Measurements from ENCODE around the gene DGKH. TPM values are rescaled to one million over a fixed set of nuclear protein-coding genes. Genes with fewer than 3 reads are reported as not detected.

DGKH gene
- total and polyA plus RNA-seq, 2 donors (not counting 1 experiment from before 2014, with no cell fraction given), result 0.06 to 0.67 TPM

GRCh38 chr13:42027286-42027685 lies 21.2 kb upstream of the DGKH start:
- DNase-seq, result no peak
- Histone ChIP-seq H3K27me3 (replicated peaks in 1 of 4; ENCODE audit: control extremely low read depth in 1 of 4, control insufficient read depth in 3 of 4, insufficient read depth in 4 of 4, low read length in 3 of 4) (peaks cover 0 to 15% (median 8%) of the 10 kb centered on the region in 4 experiments), H3K4me2 (replicated peaks; ENCODE audit: low read depth, low read length, poor library complexity, severe bottlenecking) (no peak overlapping the region), H3K79me2 (ENCODE audit: control insufficient read depth, insufficient read depth, low read length) (no peaks in the 10 kb centered on the region), H3K9me3 (ENCODE audit: control extremely low read depth in 1 of 3, control insufficient read depth in 2 of 3, insufficient read depth in 1 of 3, low read length in 2 of 3) (no peaks in the 10 kb centered on the region), H3K36me3 (replicated peaks in 1 of 2; ENCODE audit: control extremely low read depth in 1 of 2, control insufficient read depth in 1 of 2, extremely low read depth in 1 of 2, insufficient read depth in 2 of 2, low read length in 1 of 2) (no peaks in the 10 kb centered on the region), H3K9ac (ENCODE audit: low read length) (no peak overlapping the region), H2AFZ (ENCODE audit: insufficient read depth, low read depth, low read length, poor library complexity, severe bottlenecking) (no peak overlapping the region), H3K4me3 (ENCODE audit: control extremely low read depth in 1 of 5, extremely low read depth in 1 of 5, insufficient read depth in 1 of 5, low read depth in 2 of 5, low read length in 4 of 5) (no peak overlapping the region), H3K27ac (ENCODE audit: low read length in 2 of 2) (no peak overlapping the region), H3K4me1 (ENCODE audit: control insufficient read depth in 2 of 2, insufficient read depth in 2 of 2, low read length in 2 of 2) (no peaks in the 10 kb centered on the region), H4K20me1 (ENCODE audit: control insufficient read depth, insufficient read depth, low read length, poor library complexity, severe bottlenecking) (no peaks in the 10 kb centered on the region)
- ChIA-PET CTCF (no interaction called here), POLR2A (no interaction called here)
- intact Hi-C loops (cut with micrococcal nuclease), result no loop called here
- Mint-ChIP-seq H3K9me3 (ENCODE audit: insufficient read depth) (no peaks in the 10 kb centered on the region), H3K27me3 (peaks cover 30% of the 10 kb centered on the region), H3K27ac (no peak overlapping the region), H3K4me3 (no peak overlapping the region), H3K4me1 (no peaks in the 10 kb centered on the region)
- ATAC-seq (ENCODE audit: low read depth), result no peak
- TF ChIP-seq EZH2 (IDR thresholded peaks at IDR 0.05; ENCODE audit: borderline replicate concordance, insufficient read depth, low read depth, low read length, poor library complexity, severe bottlenecking), result no peak
- TF ChIP-seq CTCF (IDR thresholded peaks at IDR 0.05), result no peak

- no peak for ATAC-seq (ENCODE audit: low read depth)
- Histone ChIP-seq H3K4me1 (ENCODE audit: control insufficient read depth in 2 of 2, insufficient read depth in 2 of 2, low read length in 2 of 2) (no peaks in the 10 kb centered on the region), H3K27ac (ENCODE audit: low read length in 2 of 2) (no peak overlapping the region), H3K36me3 (replicated peaks in 1 of 2; ENCODE audit: control extremely low read depth in 1 of 2, control insufficient read depth in 1 of 2, extremely low read depth in 1 of 2, insufficient read depth in 2 of 2, low read length in 1 of 2) (no peaks in the 10 kb centered on the region), H4K20me1 (ENCODE audit: control insufficient read depth, insufficient read depth, low read length, poor library complexity, severe bottlenecking) (no peaks in the 10 kb centered on the region), H3K9ac (ENCODE audit: low read length) (no peak overlapping the region), H3K79me2 (ENCODE audit: control insufficient read depth, insufficient read depth, low read length) (no peaks in the 10 kb centered on the region), H3K9me3 (ENCODE audit: control extremely low read depth in 1 of 3, control insufficient read depth in 2 of 3, insufficient read depth in 1 of 3, low read length in 2 of 3) (no peaks in the 10 kb centered on the region), H3K4me3 (ENCODE audit: control extremely low read depth in 1 of 5, extremely low read depth in 1 of 5, insufficient read depth in 1 of 5, low read depth in 2 of 5, low read length in 4 of 5) (no peak overlapping the region), H3K4me2 (replicated peaks; ENCODE audit: low read depth, low read length, poor library complexity, severe bottlenecking) (no peak overlapping the region), H2AFZ (ENCODE audit: insufficient read depth, low read depth, low read length, poor library complexity, severe bottlenecking) (no peak overlapping the region), H3K27me3 (replicated peaks in 1 of 4; ENCODE audit: control extremely low read depth in 1 of 4, control insufficient read depth in 3 of 4, insufficient read depth in 4 of 4, low read length in 3 of 4) (peaks cover 0 to 15% (median 8%) of the 10 kb centered on the region in 4 experiments)
- 84% methylated on average over 3 of the region's 3 CpGs for WGBS (ENCODE audit: insufficient coverage)
- Mint-ChIP-seq H3K4me1 (no peaks in the 10 kb centered on the region), H3K9me3 (ENCODE audit: insufficient read depth) (no peaks in the 10 kb centered on the region), H3K27me3 (peaks cover 30% of the 10 kb centered on the region), H3K4me3 (no peak overlapping the region), H3K27ac (no peak overlapping the region)
- ChIA-PET CTCF (no interaction called here), POLR2A (no interaction called here)
- TF ChIP-seq EZH2 (IDR thresholded peaks at IDR 0.05; ENCODE audit: borderline replicate concordance, insufficient read depth, low read depth, low read length, poor library complexity, severe bottlenecking), result no peak
- TF ChIP-seq CTCF (IDR thresholded peaks at IDR 0.05), result no peak
- intact Hi-C loops (cut with micrococcal nuclease), result no loop called here
- no peak for DNase-seq
These were observed 20.2 kb upstream of the DGKH start for GRCh38 chr13:42028113-42028799.

Data from B cell (primary cell).